Measurements from ENCODE around the gene SPRR3.

SPRR3 gene, protein sequence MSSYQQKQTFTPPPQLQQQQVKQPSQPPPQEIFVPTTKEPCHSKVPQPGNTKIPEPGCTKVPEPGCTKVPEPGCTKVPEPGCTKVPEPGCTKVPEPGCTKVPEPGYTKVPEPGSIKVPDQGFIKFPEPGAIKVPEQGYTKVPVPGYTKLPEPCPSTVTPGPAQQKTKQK

DNA sequence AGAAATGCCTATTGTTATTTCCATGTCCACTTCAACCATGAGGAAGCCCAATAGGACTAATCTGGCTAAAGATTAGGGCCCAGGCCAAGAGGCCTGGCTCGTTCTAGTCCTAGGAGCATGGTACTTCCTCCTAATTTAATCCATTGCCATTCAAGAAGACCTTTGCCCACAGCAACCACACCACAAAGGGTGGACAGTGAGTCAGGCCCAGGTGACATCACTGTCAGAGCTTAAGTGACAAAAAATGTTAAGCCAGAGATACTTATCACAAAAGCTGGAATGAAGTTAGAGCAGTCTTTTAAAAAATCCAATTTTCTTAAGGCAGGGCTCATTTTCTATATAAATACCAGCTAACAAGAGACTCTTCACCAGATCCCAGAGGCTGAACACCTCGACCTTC is at the start of gene SPRR3:
SPRR3 (plus strand) TSS at position 368 of the 400 bp plus-strand sequence. CDS start 1,272 bp downstream, outside the sequence.
- DNase-seq (ENCODE audit: low spot score) = no peak

DNA sequence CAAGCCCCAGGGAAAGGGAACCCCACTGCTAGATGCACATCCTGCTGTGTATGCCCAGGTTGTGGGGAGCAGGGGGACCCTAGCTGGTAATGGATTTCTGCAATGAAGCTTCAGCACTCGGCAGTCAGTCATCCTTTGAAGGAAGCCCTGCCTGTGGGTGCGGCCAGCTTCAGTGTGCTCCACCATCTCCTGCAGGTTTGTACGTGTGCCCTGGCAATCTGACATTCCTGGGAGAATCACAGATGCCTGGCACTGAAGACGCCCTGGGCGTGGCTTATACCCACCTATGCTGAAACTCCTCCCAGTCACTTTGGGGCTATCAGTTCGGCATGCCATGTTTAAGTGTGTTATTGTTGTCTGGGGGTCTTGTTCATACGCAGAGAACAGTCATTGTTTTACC is 47.8 kb upstream of the SPRR3 start:
- DNase-seq (ENCODE audit: low spot score) = no peak

DNA sequence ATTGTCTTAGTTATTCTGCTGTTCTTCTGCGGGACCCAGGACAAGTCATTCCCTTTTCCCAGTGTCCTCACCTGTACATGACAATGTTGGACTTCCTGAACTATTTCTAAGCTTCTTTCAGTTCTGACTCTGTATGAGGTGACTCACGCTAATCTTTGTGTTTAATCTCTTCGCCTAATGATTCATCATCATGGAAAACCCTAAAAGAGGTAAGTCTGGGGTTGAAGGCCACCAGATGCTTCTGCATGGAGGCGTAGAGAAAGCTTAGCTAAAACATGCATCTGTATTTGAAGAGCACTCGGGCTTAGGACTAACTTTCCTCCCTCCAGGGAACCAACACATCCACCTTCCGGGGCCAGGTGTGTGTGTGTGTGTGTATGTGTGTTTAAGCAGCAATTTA is 47.1 kb upstream of the SPRR3 start:
- no peak for DNase-seq (ENCODE audit: low spot score)

DNA sequence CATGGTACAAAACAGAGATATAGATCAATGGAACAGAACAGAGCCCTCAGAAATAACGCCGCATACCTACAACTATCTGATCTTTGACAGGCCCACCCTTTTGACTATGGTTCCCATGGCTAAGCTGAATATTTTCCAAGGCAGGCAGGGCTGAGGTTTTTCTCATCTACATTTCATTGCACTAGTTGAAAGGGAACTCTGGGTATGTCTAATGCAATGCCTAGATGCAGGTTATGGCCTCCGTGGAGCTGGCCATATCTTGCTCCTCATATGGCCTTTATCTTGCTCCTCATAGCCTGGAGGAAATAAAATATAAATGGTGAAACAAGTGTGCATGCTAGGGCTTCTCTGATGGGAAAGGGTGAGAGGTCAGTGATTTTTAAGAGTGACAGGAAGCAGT is 44.0 kb upstream of the SPRR3 start:
- no peak for DNase-seq (ENCODE audit: low spot score)

DNA sequence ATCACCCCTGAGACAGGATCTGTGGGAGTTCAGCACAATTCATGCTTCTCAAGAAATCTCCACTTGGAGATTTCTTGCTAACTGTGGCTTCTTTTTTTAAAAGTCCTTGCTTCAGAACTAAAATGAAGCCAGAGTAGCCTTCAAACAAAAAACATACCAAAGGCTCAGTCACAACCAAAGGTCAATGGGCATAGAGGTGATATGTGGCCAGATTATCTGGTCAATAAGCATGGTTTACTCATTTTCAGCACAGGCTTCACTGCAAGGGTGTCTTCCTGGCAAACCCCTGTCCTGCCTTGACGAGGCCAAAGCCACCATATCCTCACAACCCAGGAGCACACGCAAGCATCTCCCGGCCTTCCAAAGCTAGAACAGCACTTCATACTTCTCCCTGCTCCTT is 42.3 kb upstream of the SPRR3 start:
- DNase-seq (ENCODE audit: low spot score) = no peak

DNA sequence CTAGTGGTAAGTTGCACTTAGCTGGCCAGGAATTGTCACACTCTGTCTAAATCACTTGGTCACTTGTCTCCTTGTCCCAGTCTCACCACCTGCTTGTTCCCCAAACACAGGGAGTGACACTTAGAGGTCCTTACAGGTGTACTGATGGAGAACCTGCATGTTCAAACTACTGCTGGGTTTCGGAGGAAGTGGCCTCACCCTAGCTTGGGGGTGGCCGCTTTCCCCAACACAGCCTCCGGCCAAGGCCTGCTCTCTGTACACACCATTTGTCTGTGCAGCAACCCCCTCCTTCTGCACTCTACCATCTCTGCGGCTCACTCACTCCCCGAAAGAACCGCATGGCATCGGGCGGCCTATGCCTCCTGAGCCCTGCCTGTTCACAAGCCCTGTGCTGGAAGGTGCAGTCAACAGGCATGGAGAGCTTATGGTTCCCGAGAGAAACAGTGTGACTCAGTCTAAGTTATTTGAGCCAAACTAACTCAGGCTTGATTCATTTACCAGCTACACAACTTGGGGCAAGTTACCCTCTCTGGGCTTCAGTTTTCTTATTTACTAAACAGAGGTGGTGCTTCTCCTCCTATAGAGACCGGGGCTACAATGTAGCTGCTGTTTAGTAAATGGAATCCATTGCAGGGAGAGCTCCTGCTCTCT is 41.6 kb upstream of the SPRR3 start:
- no peak for DNase-seq (ENCODE audit: low spot score)

DNA sequence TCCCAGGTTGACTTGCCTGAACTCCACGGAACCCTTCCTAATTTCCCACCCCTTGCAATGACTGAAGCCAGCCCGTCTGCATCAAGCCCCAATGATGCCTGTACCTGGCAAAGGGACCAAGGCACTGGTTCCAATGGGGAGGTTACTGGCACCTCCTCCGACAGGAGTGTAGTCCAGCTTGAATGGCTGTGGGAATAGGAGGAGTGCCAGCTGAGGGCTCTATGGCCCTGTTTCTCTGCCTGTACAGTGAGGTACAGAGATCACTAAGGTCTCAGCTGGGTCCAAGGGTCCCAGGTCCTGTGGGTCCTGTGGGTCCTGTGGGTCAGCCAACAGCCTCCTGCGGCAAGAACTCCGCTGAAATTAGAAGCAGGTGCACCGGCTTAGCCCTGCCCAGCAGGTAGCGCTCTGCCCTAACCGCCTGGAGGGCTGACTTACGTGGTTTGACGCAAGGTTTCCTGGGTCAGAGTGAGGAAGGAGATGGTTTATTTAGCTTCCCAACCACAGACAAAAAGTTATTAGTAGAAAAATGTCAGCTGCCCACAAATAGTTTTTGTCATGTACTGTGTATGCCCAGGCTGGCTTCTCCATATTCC is 41.0 kb upstream of the SPRR3 start:
- no peak for DNase-seq (ENCODE audit: low spot score)

DNA sequence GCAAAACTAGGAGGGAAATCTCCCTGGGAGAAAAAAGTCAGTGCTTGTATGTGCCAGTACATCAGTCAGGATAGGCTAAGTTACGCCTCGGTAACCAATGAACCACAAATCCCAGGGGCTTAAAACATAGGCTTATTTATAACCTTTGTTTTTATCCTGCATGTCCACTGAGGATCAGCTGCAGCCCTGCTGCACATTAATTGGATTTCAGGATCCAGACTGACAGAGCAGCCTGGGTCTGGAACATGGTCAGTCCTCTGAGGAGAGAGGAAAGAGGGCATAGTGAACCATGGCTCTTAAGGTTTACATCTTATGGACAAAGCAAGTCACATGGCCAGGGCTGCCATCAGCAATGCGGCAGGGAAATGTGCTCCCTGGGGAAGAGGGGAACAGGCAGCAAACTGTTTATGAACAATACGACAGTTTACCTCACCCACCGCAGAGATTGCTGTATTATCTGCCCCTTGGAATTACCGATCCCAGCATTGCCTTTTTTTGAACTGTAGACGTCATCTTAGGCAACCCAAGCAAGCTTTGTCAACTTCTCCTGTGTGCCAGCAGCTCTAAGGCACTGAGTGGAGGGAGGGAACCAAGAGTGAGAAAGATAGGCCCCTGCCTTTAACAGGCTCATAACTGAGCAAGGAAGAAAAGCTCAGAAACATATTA is 40.2 kb upstream of the SPRR3 start:
- no peak for DNase-seq (ENCODE audit: low spot score)

DNA sequence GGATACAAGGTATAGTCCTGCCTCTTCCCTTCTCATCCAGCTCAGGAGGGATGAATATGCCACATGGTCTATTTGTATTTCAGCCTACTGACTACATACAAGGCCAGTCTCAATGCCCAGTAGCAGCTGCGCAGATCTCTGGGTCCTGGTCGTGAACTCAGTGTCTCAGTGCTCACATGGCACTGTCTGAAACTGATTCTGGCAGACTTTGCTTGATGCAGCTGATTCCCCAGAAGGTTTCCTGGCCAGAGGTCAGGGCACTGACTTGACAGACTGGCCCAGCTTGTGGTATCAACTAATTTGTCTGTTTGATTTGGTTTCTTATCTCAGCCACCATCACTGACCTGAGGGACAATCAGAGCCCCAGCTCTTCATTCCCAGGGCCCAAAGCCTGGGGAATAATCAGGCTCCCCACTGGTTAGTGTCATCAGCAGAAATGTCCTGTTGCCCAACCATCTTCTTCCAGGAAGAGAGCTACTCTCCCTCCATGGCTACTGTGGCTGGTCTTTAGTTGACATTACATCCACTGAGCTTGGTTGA is 38.6 kb upstream of the SPRR3 start:
- no peak for DNase-seq (ENCODE audit: low spot score)

DNA sequence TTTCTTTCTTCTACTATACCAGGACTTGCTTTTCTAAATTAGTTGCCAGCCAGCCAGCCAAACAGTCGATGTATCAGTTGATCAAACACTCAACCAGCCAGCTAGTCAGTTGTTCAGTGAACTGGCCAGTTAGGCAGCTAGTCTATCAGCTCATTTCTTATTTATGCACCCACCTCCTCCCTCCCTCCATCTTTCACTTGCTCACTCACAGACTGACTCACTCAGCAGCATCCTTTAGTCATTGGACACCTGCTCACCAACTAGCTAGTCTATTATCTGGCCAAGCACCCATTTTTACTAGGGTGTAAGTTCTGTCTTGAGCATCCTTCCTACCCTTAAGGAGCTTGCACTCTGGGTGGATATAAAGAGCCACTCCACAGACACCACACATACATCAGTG is 37.0 kb upstream of the SPRR3 start:
- no peak for DNase-seq (ENCODE audit: low spot score)

DNA sequence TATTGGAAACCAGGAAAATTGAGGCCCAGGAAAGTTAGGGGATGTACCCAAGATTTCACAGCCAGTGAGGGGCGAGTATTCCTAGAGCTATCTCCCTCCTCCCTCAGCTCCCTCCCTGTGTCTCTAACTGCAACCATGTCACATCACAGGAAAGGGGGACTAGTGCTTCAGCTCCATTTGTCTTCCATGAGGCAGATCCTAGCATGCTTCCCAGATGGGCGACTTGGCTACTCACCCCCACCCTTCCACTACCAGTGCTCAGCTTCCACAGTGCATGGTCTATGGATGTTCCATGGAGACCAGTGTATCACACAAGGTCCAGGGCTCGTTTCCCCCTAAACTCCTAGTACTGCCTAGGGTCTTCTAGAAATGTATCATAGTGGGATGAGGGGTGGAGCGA is 35.7 kb upstream of the SPRR3 start:
- DNase-seq (ENCODE audit: low spot score) = no peak

DNA sequence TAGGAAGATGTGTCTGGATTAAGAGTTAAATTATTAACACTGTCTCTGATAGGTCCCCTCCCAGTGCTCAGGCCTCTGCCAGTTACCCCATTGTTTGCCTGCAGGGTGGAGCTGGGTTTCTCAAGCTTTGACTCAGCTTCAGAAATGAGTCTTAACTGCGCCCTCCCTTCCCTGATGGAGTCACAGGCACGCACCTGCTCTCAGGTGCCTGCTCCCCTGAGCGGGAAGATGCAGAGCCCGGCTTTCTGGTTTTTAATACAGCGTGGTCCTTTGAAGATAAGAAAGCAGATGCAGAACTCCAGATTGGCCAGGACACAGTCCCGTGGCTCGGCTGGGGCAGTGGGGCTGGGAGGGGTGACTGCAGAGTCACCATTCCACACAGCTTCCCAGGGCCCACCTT is 34.3 kb upstream of the SPRR3 start:
- DNase-seq (ENCODE audit: low spot score) = no peak

DNA sequence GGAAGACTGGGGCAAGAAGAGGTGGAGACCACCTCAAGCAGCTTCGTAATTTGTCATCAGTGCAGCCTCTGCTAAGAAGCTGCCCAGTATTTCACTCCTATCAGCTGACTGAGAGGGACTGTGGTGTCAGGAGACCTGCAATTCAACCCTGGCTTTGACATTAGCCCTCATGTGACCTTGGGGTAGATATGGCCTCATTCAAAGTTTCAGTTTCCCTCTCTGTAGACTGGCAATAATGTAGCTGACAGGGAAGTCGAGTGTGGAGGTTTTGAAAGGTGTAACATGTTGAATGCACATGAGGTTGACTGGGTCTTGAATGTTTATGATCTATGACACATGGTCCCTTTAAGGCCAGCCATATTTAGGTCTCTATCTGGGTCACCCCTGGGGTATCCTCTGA is 33.3 kb upstream of the SPRR3 start:
- no peak for DNase-seq (ENCODE audit: low spot score)

DNA sequence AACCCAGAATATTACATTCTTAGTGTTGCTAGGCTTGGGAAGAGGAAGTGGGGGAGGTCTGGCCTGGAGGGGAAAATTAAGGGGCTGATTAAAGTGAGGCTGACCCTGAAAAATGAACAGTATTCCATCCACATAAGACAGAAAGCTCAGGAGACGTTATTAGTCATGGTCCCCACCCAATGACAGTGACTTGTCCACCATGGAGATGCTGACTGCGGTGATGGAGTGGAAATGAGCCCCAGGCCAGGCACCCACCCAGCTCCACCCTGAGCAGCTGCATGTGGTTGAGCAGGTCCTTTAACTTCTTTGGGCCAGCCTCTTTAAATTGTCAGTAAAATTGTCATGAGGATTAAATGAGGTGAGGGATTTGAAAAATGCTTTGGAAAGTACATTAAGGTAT is 32.5 kb upstream of the SPRR3 start:
- no peak for DNase-seq (ENCODE audit: low spot score)

DNA sequence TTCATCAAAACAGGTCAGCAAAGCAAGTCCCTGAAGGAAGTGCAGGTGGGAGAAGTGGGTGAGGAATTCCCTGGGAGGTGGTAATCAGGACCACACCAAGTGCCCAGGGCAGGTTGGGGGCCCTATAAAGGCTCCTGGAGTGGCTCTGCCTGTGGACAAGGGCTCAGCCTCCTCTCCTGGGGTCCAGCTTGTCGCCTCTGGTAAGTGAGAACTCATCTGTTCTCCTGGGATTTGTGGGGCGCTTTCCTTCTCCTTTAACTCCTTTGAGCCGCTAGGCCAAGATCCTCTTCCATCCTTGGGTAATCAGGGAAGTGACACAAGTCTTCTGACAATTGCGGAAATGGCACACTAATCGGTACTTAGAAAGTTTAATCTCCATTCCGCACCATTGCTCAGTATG is 31.1 kb upstream of the SPRR3 start, which contains the start of gene SPRR4:
SPRR4 (plus strand) TSS at position 154 of the 400 bp plus-strand sequence. CDS start 1,243 bp downstream, outside the sequence.
- DNase-seq (ENCODE audit: low spot score) = no peak

DNA sequence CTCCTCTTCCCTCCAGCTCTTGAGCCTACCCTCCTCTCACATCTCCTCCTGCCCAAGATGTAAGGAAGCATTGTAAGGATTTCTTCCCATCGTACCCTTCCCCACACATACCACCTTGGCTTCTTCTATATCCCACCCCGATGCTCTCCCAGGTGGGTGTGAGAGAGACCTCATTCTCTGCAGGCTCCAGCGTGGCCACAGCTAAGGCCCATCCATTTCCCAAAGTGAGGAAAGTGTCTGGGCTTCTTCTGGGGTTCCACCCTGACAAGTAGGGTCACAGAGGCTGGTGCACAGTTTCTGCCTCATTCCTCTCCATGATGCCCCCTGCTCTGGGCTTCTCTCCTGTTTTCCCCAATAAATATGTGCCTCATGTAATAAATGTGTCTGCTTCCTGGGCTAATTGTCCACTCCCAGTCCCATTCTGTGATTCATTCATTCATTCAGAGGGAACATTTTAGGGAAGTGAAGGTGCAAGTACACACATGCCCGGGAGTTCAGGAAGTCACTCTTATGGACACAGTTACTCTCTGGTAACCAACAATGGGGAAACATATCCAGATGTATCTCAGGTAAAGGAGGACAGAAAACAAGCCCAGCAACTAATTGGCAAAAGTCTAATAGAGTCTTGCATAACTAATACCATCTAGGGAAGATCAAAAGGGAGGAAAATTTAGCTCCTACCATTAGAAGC is 29.2 kb upstream of the SPRR3 start:
- no peak for DNase-seq (ENCODE audit: low spot score)

DNA sequence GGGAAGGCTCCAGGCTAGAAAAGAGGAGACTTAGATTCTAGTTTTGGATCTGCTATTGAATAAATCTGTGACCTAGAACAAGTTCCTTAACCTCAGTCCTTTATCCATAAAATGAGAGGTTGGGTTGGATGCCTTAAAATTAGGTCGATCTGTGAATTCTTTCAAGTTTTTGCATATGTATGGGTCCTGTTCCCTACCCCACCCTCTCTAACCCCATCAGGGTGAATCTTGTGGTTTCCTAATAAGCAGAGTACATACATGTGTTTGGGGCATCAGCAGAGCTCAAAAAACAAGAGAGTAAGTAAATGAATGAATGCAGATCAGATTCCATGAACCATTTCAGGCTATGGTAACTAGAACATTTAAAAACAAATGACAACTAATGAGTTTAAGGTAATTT is 24.9 kb upstream of the SPRR3 start:
- no peak for DNase-seq (ENCODE audit: low spot score)

DNA sequence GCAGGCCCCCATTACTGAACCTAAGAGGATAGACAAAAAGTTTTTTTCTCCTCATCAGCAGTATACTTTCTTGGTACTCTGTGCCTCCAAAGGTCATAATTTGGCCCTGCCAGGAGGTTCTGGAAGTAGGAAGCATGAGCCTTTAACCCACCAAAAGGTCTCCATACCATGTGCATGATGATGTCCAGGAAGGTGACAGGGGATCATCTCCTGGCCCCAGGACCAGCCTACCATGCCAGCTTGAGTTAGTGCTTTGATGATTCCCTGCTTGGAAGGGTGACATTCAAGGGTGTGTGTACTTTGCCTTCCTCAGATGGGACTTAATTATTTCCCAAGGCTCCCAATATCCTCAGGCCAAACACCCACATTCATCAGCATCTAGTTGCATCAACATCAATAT is 23.9 kb upstream of the SPRR3 start:
- no peak for DNase-seq (ENCODE audit: low spot score)

DNA sequence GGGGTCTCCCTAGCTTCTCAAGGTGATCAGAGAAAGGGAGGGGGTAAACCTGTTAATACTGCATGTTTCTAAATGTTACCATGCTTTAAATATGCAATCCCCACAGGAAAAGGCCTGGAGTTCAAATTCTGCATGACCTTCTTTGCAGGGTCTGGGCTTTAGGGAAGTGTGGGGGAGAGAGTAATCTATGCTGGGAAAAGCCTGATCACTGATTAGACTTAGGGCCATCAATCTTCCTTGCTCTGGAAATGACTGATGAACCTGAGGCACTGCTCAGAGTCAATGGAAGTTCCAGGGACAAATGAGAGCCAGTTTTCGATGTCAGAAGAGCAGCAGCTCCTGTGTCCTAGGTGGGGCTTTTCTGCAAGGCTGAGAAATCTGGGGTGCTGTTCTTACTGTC is 20.9 kb upstream of the SPRR3 start:
- no peak for DNase-seq (ENCODE audit: low spot score)

DNA sequence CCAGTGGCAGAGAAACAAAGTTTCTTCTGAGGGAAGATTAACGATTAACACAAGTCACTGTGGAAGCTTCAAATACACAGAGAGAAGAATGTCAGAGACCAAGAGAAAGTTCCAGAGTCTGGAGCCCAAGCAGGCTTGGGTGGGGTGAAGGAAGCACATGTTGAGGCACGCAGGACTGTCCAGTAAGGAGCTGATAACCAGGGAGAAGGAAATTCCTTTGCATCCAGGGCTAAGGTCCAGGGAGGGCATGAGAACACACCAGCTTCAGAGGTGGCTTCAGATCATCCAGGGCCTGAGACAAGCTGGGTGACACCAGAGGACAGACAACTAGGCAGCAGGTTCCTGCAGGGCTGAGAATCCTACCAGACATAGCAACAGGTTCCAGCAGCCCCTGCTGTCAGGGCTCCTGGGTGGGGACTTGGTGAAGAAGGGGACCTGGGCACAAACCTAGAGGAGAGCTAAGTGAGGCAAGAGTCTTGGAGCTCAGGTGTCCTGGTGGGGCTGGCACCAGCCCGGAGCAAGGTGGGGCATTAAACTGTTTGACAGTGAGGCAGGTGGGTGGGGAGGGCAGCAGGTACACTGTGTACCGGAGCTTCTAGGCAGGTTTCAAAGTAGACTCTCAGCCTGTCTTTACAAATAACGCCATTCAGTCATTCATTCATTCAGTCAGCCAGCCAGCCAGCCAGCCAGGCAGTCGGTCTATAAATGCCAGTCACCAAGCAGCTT is 20.2 kb upstream of the SPRR3 start:
- DNase-seq (ENCODE audit: low spot score) = no peak

DNA sequence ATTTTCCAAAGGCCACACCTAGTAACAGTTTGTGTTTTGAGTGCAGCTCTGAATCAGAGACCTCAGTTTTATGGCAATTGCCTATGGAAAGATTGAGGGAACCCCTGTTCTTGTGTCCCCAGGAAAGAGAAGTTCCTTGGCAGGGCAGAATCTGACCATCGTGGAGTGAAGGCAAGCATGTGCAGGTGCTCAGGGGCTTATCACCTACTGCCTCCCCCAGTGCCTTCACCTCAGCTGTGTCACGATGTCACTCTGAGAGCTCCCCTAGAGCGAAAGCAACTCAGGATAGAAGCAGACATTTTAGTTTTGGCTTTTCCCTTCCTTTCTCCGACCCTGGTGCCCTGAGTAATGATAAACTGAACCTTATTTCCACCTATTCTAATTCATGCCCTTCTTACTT is 19.5 kb upstream of the SPRR3 start:
- DNase-seq (ENCODE audit: low spot score) = no peak

DNA sequence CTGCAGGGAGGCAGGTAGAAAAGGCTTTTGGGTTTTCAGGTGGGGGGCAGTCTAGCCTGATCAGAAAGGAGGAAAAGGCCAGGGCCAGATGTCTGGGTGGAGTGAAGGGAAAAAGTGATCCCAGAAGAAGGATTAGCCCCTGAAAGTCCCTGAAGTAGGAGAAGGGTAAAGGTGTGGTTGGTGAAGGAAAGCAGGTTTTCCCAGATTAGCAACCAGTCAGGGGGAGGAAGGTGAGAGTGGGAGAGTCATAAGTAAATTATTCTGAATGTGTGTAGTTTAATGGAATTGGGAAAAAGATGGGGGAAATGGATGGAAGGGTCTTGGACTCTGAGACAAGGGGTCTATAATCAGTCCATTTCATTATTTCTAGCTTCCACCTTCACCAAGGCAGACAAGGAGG is 18.3 kb upstream of the SPRR3 start:
- no peak for DNase-seq (ENCODE audit: low spot score)

Data from iPS-NIHi11 (cell line).